ENCODE results near the gene RAD51B.
"Not testable (repeated sequence)": the region's sequence is repeated elsewhere in the genome, so short reads cannot be mapped to it uniquely, and the experiment has no call there.

RAD51B gene

DNA sequence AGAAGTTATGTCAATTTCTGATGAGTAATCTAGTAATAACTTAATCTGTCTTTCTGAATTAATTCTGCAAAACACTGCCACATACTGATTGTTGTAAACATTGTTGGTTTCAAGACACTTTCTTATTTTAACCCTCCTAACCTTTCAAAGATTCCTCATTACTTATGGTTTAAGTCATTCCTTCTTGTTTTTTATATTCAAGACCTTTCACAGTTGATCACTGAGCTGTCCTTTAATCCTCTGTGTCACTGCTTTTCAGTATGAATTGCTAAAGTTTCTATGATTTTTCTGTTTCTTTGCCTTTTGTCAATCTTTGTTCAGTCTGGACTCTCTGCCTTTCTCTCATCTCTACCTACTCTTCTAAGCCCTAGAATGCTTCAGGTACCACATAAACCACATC is 164.7 kb downstream of the RAD51B start:
- DNase-seq (ENCODE audit: low spot score) = no peak

DNA sequence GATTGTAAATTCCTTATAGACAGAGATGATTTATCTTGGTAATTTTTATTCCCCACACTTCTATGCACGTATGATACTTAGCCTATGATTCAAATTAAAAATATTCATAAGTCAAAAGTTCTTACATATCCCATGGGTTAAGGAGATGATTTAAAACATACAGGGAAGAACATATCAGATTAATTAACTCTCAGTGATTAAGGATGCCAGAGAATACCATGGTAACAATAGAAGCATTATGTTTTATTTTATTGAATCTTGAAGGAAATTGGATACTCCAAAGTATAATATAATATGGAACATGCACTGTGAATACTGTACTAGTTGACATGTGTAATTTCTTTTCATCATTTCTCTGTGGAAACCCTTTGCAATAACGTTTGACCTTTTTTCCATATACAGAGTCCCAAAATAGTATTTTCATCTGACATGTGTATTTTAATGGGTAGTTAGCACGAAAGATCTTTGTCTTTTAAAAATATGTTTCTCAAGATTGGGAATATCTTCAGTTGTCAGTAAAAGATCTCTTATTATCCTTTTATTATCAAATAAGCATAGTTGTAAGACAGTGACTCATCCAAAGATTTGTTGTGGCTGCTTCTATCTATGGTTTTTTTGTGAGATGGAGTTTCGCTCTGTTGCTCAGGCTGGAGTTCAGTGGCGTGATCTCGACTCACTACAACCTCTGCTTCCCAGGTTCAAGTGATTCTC is 166.7 kb downstream of the RAD51B start:
- DNase-seq (ENCODE audit: low spot score) = peak; percentile 8

DNA sequence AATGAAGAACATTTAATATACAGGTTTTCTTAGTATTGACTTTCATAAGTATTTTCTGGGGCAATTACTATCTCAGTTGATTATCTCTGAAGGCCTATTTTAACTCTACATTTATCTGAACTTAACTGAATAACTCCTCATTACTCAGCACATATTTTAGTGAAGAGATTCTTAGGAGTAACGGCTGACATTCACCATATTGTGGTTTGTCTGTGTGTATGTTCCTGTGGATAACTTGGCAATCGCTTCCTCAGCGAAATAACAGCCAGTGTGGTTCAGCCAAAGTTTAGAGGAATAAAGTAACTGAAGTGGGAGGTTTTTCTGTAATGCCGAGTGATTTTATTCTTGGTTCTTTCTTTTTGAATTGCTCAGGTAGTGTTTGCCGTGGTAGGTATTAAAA is 168.0 kb downstream of the RAD51B start:
- no peak for DNase-seq (ENCODE audit: low spot score)

DNA sequence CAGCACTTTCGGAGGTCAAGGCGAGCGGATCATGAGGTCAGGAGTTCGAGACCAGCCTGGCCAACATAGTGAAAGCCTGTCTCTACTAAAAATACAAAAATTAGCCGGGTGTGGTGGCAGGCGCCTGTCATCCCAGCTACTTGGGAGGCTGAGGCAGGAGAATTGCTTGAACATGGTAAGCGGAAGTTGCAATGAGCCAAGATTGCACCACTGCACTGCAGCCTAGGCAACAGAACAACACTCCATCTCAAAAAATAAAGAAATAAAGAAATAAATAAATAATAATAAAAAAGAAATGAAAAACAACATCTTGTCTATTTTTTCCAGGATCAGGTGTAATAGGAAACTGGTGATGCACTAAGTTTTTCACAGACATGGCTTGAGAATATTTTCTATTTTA is 168.6 kb downstream of the RAD51B start:
- DNase-seq (ENCODE audit: low spot score) = not testable (repeated sequence)

DNA sequence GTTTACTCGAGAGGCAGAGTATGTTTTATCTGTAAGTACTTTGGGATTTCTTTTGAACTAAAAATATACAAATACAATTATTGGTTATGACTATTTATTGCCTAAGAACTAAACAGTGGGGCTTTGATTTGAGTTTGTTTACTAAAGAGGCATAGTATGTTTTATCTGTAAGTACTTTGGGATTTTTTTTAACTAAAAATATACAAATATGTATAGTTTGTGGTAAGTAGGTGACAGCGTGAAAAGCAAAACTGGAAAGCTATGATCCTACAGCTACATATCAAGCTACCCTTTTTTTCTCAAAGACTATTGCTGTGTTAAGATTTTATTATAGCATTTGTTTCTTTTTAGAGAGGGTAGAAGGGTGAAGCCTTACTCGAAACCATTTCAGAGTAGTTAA is 171.0 kb downstream of the RAD51B start:
- DNase-seq (ENCODE audit: low spot score) = no peak

DNA sequence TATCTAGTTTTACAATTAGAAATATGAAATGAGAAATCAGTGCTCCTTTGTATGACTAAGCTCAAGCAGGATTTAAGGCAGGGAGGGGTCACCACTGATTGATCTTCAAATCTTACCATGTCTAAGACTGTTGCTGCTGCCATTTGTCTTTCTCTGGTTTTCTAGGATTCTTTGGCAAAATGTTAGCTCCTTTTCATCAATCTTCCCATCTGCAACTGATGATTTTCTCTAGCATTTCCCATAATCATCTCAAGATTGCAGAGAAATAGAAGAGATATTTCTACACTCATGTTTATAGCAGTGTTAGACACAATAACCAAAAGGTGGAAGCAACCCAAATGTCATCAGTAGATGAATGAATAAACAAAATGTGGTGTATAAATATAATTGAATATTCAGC is 175.0 kb downstream of the RAD51B start:
- no peak for DNase-seq (ENCODE audit: low spot score)

DNA sequence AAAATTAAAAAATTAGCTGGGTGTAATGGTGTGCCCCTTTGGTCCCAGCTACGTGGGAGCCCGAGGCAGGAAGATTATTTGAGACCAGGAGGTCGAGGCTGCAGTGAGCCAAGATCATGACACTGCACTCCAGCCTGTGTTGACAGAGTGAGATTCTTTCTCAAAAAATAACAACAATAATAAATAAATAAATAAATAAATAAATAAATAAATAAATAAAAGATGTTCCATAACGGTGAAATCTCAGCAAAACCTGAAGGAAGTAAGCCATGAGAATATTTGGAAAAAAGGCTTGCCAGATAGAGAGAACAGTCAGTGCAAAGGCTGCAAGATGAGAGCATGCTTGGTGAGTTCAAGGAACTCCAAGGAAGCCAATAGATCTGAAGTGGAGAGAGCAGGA is 176.7 kb downstream of the RAD51B start:
- DNase-seq (ENCODE audit: low spot score) = no peak

DNA sequence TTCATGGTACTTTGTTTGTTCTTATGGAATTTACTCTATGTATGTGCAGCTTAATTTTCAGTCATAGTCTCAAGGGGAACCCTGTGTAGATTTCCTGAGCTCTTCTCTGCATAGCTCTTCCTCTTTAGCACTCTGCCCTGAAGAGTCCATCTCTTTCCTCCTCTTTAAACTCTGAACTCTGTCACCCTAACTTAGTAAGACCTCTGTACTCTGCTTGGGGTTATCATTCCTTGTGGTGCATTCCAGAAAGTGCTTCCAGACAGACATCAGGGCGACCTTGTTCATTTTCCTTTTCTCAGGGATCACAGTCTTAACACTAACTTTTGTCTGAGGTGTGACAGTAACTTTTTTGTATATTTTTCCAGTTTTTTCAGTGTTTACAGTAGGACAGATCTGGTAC is 179.3 kb downstream of the RAD51B start:
- no peak for DNase-seq (ENCODE audit: low spot score)

DNA sequence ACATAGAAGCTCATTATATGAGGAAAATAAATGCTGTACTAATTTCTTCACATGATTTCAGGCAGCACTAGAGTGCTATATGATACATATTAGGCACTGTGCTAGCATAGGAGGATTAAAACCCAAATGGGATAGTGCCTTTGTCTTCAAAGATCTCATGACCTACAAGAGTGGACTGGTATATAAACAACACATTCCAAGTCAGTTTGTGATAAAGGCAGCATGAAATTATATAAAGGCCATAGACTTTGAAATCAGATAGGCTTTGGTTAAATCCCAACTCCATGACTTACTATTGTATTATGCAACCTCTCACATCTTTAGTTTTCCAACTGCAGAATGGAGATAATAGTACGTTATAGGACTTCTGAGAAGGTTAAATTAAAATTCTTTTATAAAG is 179.7 kb downstream of the RAD51B start:
- peak; percentile 30 for DNase-seq (ENCODE audit: low spot score)

DNA sequence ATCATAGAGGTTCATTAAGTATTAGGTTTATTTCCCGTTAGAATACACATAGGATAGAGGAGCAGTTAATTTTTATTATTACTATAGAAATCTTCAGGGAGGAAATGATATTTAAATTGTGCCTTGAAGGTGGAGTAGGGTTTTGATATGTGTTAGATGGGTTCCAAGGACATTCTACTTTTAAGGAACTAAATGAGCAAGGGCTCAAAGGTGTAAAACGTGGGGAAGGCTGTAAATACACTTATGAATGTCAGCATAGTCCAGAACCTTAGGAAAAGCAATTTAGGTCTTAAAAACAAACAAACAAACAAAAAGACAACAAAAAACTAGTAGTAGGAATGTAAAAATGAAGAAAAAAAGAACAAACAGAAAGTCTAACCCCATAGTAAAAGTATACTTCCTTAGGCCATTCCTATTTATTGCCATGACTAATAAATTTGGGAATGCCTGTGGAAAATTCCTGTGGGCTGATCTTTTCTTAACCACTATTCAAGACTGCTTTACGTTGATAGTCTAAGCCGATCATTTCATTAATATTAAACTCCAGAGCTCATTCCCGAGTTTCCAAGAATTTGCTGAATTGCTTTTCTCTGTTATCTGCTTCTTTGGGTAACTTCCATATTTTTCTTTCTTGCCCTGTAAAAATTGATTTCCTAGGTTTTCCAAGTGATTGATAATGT is 180.3 kb downstream of the RAD51B start:
- DNase-seq (ENCODE audit: low spot score) = peak; percentile 78

DNA sequence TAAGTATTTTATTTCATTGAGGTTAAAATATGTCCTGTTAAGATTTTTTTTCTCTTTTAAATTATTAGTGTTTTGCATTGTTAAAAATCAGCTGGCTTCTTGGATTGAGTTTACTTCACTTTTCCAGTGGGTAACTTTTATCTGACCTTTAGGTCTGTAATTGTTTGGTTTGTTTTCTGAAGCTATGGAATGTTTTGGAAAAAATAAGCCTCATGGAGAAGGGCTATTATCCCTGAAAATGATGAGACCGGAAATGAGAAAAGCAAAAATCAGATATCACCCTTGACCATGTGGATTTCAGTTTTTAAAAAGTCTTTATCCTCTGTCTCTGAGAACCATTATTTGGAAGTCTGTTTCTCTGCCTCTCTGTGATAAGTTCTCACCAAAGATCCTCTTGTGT is 180.9 kb downstream of the RAD51B start:
- peak; percentile 8 for DNase-seq (ENCODE audit: low spot score)

DNA sequence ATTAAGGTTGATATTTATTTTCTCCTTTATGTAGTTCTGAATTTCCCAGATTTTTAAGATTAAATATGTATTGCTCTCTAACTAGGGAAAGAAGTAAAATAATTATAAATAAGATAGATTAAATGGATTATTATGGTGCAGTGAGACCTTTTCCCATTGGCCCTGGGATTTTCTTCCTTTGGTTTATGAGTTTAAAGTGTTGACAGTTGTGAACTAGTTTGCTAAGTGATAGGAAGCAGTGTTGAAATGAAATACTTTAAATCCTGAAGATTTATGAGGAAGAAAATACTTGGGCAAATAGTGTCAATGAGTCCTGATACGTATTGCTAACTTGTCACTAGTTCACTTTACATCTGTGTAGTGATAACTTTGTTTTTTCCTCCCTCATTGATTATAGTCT is 188.9 kb downstream of the RAD51B start:
- DNase-seq (ENCODE audit: low spot score) = no peak

DNA sequence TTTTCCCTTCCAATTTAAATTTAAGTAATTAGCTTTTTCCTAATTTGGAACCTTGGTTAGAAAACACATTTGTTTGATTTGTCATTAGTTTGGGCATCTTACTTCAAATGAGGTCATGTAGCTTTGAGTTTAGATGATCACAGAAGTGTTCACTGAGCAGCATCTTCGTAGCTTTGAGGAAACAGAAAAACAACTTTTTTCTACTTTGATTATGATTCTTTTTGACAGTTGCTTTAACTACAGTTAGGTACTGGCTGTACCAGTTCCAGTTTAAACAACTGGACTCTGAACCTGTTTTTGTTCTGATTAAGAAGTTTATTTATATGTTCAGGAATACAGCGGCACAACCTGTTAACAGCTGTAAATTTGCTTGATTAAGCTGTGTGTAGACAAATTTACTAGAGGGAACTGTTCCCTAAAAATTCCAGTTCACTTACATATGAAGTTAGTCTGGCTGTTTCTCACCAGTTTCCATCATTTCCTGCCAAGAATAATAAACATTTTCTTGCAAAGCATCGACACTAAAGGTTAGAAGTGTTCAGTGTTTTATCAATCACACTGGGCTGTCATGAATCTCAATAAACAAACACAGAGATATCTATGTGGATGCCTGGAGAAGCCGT is 191.9 kb downstream of the RAD51B start:
- DNase-seq (ENCODE audit: low spot score) = no peak

DNA sequence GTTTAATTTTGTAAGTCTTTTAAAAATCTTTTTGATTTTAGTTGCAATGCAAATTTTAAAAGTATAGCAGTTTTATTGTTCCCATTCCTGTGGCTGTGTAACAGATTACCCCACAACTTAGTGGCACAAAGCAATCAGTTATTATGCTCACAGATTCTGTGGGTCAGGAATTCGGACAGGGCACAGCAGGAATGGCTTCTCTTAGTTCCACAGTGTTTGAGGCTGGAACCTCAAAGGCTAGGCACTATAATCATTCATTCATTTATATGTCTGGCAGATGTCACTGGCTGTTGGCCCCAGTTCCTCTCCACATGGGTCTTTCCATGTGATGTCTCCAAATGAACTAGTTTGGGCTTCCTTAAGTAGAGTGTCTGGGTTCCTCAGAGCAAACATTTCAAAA is 193.3 kb downstream of the RAD51B start:
- peak; percentile 11 for DNase-seq (ENCODE audit: low spot score)

DNA sequence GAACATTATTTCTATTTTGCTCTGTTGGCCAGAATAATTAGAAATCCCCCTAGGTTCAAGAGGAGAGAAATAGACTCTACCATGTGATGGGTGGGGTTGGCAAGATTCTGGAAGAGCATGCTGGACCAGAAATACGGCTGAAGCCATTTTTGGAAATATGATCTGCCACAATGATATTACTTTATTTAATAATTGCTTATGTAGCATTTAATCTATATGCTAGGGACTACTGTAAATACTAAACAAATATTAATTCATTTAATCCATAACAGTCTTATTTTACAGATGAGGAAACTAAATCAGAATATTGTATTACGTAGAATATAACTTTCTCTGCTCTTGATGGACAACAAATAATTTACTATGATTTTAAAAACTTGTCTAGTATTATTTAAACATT is 193.7 kb downstream of the RAD51B start:
- DNase-seq (ENCODE audit: low spot score) = no peak

DNA sequence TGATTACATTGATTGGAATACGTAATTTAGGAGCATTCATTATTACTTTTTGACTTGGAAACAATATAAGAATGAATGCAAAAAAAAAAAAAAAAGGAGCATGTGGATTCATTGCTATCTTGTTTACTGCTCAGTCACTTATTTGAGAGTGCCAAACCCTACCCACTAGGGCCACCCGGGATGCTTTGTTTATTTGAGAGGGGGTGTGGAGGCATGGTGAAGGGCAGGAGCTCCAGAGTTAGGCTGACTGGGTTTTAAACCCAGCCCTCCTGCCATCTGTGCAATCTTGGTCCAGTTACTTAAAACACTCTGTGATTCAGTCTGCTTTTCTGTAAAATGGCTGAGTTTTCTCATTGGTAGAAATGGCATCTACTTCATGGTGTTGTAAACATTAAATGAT is 195.2 kb downstream of the RAD51B start:
- DNase-seq (ENCODE audit: low spot score) = no peak

DNA sequence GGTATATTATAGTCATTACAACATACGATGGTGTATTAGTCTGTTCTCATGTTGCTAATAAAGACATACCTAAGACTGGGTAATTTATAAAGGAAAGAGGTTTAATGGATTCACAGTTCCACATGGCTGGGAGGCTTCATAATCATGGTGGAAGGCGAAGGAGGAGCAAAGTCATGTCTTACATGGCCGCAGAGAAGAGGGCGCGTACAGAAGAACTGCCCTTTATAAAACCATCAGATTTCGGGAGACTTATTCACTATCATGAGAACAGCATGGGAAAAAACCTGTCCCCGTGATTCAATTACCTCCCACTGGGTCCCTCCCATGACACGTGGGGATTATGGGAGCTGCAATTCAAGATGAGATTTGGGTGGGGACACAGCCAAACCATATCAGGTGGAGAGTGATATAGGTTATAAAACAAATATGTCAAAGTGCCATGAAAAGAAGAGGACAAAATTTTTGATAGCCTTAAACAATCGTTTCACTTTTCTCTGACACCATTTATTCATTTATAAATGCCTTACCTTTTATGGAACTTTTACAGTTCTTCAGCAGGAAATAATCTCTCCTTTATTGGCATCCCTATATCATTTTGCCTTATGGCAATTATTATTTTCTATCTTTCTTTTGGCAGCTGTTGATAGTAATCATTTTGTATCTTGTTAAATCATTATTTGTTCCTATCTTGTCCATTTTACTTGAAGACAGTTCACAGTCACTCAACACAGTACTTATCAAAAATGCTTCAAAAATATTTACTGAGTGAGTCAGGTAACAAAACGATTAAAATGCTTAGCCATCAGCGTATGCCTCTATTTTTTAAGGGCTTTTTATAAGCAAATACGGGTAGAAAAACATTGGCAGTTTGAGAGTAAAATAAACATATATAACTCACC is 196.0 kb downstream of the RAD51B start:
- no peak for DNase-seq (ENCODE audit: low spot score)

DNA sequence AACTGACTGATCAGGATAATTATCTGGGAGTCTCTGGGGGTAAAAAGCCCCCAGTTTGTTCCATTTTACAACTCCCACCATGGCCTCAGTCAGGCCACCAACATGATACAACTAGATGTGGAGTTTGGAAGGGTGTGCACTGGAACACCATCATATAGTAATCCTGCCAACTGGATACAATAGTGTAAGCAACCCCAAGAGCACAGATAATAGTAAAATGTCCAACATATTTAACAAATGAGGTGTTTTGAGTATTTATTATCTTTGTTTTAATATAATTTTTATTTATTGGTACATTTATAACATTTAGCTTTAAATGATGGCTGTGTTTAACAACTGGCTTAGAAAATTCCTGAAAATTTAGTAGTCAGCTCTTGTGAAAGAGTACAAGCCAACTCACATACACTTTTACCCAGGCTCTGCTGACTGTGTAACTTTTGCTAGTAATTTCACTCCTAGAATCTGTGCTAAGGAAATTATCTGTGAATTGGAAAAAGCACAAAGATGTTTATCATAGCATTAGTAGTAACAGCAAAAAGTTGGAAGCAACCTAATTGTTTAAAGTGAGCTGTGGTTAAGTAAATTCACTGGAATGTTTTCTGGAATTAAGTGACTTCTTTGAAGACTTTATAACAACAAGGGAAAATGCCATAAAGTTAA is 196.8 kb downstream of the RAD51B start:
- DNase-seq (ENCODE audit: low spot score) = no peak

DNA sequence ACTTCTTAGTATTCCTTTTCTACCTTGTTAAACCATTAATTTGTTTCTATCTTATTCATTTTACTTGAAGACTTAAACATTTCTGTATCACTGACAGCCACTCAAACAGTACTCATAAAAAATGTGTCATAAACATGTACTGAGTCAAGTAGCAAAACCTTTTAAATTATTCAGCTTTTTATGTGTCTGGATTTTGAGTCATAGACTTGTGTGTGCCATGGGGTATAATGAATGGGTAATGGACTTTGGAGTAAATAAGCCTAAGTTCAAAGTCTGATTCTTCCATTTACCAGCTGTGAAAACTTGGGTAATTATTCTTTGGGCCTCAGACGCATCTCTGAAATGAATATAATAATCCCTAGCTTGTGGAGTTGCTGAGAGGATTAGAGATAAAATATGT is 199.0 kb downstream of the RAD51B start:
- DNase-seq (ENCODE audit: low spot score) = no peak

DNA sequence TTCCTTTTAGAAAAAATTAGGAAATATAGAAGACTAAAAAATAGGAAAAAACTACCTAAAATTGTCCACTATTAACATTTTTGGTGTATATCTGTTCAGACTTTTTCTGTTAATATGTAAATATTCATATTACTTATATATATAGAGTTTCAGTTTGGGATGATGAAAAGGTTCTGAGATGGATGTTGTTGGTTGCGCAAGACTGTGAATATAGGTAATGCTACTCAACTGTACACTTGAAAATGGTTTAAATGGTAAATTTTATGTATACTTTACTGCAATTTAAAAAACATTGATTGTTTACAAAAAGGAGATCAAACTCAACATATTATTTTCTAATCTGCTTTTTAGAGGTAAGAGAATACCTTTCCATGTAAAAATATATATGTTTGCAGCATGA is 200.9 kb downstream of the RAD51B start:
- no peak for DNase-seq (ENCODE audit: low spot score)

DNA sequence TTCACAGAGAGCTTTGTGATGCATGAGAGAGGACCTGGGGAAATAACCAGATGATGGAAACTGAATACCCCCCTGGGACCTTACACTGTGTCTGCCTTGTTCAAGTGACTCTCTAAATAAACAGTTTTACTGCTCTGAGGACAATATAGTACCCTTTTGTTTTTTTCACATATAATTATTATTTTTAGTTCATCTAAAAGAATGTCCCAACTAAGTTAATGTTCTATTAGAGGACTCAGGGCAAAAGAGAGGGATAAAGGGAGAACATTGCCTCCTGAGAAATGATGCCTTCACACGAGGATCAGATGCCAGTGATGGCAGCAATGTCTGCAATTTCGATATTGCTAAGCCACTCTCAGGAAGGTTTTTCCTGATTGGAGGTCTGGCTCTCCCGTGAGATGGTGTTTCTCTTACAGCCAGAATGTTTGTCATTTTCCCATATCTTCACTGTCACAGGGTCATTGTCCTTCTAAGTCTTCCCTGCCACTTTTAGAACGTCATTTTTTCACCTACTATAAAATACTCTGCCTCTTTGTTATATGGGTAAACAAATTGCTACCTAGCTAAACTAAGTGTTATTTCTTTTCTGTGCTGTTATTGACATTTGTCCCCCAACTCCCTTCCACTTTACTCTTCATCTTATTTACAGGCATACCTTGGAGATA is 201.6 kb downstream of the RAD51B start:
- DNase-seq (ENCODE audit: low spot score) = peak; percentile 26

All from COLO829 (cell line).